Activated CD4-positive, CD25-positive, alpha-beta regulatory T cell treated with anti-CD3 and anti-CD28 coated beads, Interleukin-2, amount 50 U/mL, for 16 hours (primary cell): ENCODE data around the gene MIDN.
"Not testable (repeated sequence)": the region's sequence is repeated elsewhere in the genome, so short reads cannot be mapped to it uniquely, and the experiment has no call there.

Experiments
- DNase-seq: peaks from one replicate; pipeline ENCODE4 v3.0.0-alpha.2; 2020; ENCODE audit warnings: low read depth, low spot score

MIDN gene

GRCh38 chr19:1248139-1248785, at the start of gene MIDN:
TSS of gene MIDN (plus strand) at chr19:1248583. CDS start at chr19:1250297, 1,714 bp downstream.
- no peak for DNase-seq

- no peak for DNase-seq
Observed at GRCh38 chr19:1199531-1199930, 48.9 kb upstream of the MIDN start.

- not testable (repeated sequence) for DNase-seq
Observed at GRCh38 chr19:1200614-1201013, 47.8 kb upstream of the MIDN start.

DNA sequence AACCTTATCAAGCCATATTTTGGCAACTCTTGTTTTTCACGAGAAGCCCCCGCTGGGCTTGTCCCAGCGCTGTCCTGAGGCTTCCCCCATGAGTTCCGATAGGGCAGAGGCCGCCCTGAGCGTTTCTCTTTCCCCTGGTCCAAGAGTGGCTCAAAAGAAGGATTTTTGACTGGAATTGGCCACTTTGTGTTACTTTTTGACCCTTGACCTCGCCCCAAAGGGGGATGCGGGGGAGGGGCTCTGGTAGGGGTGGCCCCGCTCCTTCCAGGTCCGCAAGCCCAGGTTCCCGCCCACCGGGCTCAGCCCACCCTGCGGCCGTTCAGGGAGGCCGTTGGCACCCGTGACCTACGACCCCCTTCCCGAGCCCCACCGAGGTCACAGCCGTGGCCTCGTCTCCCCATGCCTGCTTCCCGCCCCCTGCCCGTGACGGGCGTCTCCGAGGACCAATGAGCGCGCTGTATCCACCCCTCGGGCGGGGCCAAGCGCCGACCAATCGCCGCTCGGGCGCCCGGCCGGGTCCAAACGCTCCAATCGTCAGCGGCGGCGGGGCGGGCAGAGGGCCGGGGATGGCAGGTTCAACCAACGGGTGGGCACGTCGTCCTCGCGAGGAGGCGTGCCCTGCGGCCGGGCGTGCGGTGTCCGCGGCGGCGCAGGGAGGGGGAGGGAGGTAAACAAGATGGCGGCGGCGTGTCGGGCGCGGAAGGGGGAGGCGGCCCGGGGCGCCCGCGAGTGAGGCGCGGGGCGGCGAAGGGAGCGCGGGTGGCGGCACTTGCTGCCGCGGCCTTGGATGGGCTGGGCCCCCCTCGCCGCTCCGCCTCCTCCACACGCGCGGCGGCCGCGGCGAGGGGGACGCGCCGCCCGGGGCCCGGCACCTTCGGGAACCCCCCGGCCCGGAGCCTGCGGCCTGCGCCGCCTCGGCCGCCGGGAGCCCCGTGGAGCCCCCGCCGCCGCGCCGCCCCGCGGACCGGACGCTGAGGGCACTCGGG, 43.0 kb upstream of the MIDN start, which contains the start of gene STK11:
STK11 (plus strand) TSS at position 665 of the 986 bp plus-strand sequence. CDS start 1,136 bp downstream, outside the sequence.
- peak; percentile 98 for DNase-seq

GRCh38 chr19:1206150-1206863, 42.1 kb upstream of the MIDN start:
- DNase-seq = no peak

- DNase-seq = no peak
Observed at GRCh38 chr19:1206864-1207450, 41.4 kb upstream of the MIDN start.

DNA sequence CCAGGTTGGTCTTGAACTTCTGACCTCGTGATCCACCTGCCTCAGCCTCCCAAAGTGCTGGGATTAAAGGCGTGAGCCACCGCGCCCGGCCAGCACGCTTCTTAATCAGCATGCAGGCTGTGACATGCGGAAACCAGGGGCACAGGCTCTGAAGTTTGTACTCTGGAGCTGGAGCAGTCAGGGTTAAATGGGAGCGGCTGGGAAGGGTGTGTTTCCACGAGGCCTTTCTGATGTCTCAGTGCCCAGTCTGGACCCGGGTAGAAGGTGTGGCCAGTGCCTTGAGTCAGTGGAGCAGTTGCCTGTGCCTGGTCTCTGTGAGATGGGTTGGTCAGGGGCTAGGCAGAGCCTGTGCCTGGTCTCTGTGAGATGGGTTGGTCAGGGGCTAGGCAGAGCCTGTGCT, 39.6 kb upstream of the MIDN start:
- not testable (repeated sequence) for DNase-seq

GRCh38 chr19:1210227-1210538, 38.2 kb upstream of the MIDN start:
- DNase-seq = no peak

GRCh38 chr19:1211494-1212234, 36.7 kb upstream of the MIDN start:
- no peak for DNase-seq

DNA sequence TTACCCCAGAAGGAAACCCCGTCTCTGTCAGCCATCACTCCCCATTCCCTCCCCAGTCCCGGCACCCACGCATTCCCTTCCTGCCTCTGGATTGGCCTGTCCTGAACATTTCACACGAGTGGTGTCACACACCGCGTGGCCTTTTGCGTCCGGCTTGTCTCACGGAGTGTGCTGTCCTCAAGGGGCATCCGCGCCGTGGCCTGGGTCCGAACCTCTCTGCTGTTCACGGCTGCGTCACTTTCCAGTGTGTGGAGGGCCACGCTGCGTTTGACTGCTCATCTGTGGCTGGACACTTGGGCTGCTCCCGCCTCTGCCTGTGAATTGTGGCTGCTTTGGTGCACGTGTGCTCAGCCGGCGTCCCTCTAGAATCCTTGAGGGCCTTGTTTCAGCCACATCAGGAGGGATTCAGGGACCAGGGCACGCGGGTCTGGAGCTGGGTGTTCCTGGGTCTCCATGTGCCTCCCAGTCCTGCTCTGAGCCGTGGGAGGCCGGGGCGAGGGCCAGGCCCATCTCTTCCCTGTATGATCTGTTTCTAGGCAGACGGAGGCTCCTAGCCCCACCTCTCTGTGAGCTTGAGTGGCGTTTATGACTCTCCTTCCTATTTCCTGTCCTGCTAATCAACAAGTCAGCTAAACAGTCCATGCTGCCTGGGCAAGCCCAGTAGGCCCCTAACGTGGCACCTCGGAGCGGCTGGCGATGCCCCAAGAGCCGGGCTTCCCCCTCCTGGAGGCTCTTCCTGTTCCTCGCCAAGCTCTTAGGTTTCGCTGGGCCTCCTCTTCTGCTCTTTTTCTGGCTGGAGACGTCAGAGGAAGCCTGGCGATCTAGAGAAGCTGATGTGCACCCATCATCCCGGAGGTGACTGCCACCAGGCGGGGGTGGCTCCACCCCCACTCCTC, 34.7 kb upstream of the MIDN start:
- DNase-seq = no peak

DNA sequence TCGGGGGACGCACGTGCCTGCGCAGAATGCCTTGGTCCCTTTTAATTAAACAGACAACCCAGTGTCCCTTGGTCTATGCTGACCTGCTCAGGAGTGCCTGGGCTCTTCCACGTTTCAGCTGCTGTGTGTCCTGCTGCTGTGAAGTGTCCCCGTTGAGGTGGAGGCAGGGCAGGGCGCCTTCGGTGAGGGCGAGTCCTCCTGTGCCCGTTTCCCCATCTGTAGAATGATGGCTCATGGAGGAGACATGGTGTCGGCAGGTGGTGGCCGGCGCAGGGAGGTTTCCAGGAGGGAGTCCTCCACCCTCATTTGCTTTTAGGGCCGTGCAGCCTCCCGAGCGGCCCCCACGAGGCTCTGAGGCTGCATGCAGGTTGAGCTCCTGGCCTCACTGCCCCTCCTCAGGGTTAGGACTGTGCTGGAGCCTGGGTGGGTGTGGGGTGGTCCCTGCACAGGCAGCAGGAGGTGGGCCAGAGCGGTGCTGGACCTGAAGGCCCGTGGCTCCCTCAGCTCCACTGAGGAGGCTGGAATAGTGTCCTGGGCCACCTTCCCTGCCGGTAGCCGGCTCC, 34.0 kb upstream of the MIDN start:
- no peak for DNase-seq

- DNase-seq = no peak
Observed at GRCh38 chr19:1214862-1215731, 33.3 kb upstream of the MIDN start.

DNA sequence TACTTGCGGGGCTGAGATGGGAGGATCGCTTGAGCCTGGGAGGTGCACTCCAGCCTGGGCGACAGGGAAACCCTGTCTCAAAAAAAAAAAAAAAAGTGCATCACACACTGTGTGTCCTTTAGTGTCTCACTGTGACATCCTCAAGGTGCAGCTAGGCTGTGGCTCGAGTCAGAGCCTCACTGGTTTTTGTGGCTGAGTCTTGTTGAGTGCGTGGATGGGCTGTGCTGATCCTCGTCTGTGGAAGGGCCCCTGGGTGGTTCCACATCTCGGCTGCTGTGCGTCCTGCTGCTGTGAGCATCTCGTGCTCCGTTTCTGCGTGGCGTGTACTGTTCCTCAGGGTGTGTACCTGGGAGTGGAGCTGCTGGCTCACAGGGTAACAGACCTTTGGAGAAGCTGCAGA, 31.6 kb upstream of the MIDN start:
- DNase-seq = no peak

DNA sequence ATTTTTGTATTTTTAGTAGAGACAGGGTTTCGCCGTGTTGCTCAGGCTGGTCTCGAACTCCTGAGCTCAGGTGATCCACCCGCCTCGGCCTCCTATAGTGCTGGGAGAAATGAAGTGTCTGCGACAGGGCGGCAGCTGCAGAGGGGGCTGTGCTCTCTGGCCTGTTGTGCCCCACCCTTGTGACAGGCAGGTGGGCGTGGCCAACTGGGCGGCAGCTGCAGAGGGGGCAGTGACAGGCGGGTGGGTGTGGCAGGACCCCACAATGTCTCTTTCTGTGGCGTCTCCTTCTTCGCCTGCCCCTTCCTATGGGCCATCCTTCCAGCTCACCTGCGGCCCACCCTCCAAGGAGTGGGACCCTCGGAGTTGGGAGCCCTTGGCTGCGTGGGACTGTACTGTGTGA, 31.0 kb upstream of the MIDN start:
- DNase-seq = no peak

GRCh38 chr19:1218751-1219567, 29.4 kb upstream of the MIDN start:
- no peak for DNase-seq

- DNase-seq = no peak
Observed at GRCh38 chr19:1219786-1220476, 28.5 kb upstream of the MIDN start.

DNA sequence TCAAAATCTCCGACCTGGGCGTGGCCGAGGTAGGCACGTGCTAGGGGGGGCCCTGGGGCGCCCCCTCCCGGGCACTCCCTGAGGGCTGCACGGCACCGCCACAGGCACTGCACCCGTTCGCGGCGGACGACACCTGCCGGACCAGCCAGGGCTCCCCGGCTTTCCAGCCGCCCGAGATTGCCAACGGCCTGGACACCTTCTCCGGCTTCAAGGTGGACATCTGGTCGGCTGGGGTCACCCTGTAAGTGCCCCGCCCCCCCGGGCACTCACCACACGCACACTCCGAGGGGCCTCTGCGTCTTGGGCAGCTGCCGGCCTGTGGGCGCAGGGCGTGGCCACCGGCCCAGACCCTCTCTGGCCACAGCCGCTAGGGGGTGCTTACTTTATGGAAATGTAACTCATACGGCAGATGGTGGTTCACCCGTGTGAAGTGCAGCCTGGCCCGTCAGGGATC, 27.9 kb upstream of the MIDN start:
- DNase-seq = no peak
